Measurements from ENCODE around the gene PLA2G4C.
"Not testable (repeated sequence)": the region's sequence is repeated elsewhere in the genome, so short reads cannot be mapped to it uniquely, and the experiment has no call there.

The PLA2G4C gene

DNA sequence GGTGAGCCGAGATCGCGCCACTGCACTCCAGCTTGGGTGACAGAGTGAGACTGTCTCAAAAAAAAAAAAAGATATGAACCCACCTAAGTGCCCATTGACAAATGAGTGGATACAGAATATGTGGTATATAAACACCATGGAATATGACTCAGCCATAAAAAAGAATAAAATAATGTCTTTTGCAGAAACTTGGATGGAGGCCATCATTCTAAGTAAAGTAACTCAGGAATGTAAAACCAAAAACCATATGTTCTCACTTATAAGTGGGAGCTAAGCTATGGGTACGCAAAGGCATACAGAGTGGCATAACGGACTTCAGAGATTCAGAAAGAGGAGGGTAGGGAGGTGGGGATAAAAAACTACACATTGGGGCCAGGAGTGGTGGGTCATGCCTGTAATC lies 29.5 kb downstream of the PLA2G4C start:
- H3K4me1 ChIP-seq (ENCODE audit: low read length): no peaks in the 10 kb centered on the region
- TF ChIP-seq, protein P1, sequence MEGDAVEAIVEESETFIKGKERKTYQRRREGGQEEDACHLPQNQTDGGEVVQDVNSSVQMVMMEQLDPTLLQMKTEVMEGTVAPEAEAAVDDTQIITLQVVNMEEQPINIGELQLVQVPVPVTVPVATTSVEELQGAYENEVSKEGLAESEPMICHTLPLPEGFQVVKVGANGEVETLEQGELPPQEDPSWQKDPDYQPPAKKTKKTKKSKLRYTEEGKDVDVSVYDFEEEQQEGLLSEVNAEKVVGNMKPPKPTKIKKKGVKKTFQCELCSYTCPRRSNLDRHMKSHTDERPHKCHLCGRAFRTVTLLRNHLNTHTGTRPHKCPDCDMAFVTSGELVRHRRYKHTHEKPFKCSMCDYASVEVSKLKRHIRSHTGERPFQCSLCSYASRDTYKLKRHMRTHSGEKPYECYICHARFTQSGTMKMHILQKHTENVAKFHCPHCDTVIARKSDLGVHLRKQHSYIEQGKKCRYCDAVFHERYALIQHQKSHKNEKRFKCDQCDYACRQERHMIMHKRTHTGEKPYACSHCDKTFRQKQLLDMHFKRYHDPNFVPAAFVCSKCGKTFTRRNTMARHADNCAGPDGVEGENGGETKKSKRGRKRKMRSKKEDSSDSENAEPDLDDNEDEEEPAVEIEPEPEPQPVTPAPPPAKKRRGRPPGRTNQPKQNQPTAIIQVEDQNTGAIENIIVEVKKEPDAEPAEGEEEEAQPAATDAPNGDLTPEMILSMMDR (IDR thresholded peaks at IDR 0.05; ENCODE audit: low read length): no peak
- TF ChIP-seq EZH2phosphoT487 (IDR thresholded peaks at IDR 0.05; ENCODE audit: low read length) (no peak), EZH2 (optimal IDR thresholded peaks at IDR 0.05; ENCODE audit: low read depth, low read length) (no peak)
- H3K4me3 ChIP-seq (ENCODE audit: low read length): no peak overlapping the region

DNA sequence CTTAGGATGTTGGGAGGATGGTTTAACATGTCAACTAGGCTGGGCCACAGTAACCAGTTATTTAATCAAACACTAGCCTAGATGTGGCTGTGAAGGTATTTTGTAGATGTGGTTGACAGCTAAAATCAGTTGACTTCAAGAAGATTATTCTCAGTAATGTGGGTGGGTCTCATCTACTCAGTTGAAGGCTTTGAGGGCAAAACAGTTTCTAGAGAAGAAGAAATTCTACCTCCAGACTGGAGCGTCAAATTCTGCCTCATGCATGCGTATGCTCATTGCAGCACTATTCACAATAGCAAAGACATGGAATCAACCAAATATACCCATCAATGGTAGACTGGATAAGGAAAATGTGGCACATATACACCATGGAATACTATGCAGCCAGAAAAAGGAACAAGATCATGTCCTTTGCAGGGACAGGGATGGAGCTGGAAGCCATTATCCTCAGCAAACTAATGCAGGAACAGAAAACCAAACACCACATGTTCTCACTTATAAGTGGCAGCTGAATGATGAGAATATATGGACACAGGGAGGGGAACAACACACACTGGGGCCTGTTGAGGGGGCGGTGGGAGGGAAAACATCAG lies 40.3 kb downstream of the PLA2G4C start:
- H3K4me1 ChIP-seq (ENCODE audit: low read length); H3F3A ChIP-seq (ENCODE audit: insufficient read depth, low read length); H4K20me1 ChIP-seq (ENCODE audit: insufficient read depth, low read length); H3K4me3 ChIP-seq (ENCODE audit: low read length); H3K27ac ChIP-seq (ENCODE audit: low read length); DNase-seq; H3K27me3 ChIP-seq (replicated peaks; ENCODE audit: insufficient read depth, low read length); H3K9ac ChIP-seq (ENCODE audit: low read length); H3K9me3 ChIP-seq (replicated peaks; ENCODE audit: insufficient read depth, low read length); H2AFZ ChIP-seq (ENCODE audit: low read length); H3K9me2 ChIP-seq (replicated peaks; ENCODE audit: insufficient read depth, low read length); H3K4me2 ChIP-seq (ENCODE audit: low read depth, low read length); H3K36me3 ChIP-seq (replicated peaks; ENCODE audit: insufficient read depth, low read length); H3K79me2 ChIP-seq (ENCODE audit: low read length): not testable (repeated sequence)

More for the DNA sequence above, 29.5 kb downstream of the PLA2G4C start:
- H3K79me2 ChIP-seq (ENCODE audit: low read length): no peaks in the 10 kb centered on the region
- peaks cover 16% of the 10 kb centered on the region for H3K27me3 ChIP-seq (replicated peaks; ENCODE audit: insufficient read depth, low read length)
- no peak overlapping the region for H3K4me2 ChIP-seq (ENCODE audit: low read depth, low read length)
- H3K9ac ChIP-seq (ENCODE audit: low read length): no peak overlapping the region
- DNase-seq: no peak
- H2AFZ ChIP-seq (ENCODE audit: low read length): no peak overlapping the region
- H3K9me3 ChIP-seq (replicated peaks; ENCODE audit: insufficient read depth, low read length): no peaks in the 10 kb centered on the region
- H3K9me2 ChIP-seq (replicated peaks; ENCODE audit: insufficient read depth, low read length): no peaks in the 10 kb centered on the region
- no peaks in the 10 kb centered on the region for H4K20me1 ChIP-seq (ENCODE audit: insufficient read depth, low read length)
- no peaks in the 10 kb centered on the region for H3F3A ChIP-seq (ENCODE audit: insufficient read depth, low read length)
- H3K36me3 ChIP-seq (replicated peaks; ENCODE audit: insufficient read depth, low read length): no peaks in the 10 kb centered on the region
- H3K27ac ChIP-seq (ENCODE audit: low read length): no peak overlapping the region

DNA sequence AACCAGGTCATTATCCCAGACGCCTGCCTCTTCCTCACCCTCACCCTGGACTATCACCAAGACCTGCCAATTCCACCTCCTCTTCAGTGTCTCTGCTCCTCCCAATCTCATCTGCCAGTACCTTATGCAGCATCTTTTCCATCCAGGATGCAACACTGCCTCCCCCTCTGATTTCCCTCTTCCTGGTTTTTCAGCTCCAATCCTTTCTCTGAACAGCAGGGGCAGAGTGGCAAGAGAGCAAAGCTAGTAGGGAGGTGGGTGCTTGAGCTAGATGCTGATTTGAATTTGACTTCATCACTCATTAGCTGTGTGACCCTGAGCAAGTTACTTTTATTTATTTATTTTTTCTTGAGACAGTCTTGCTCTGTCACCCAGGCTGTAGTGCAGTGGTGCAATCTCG lies 41.2 kb downstream of the PLA2G4C start:
- no peaks in the 10 kb centered on the region for H3K9me3 ChIP-seq (replicated peaks; ENCODE audit: insufficient read depth, low read length)
- DNase-seq: no peak
- TF ChIP-seq EZH2phosphoT487 (IDR thresholded peaks at IDR 0.05; ENCODE audit: low read length) (no peak), EZH2 (optimal IDR thresholded peaks at IDR 0.05; ENCODE audit: low read depth, low read length) (no peak)
- TF ChIP-seq, protein P1 (IDR thresholded peaks at IDR 0.05; ENCODE audit: low read length): no peak
- no peak overlapping the region for H3K4me2 ChIP-seq (ENCODE audit: low read depth, low read length)
- H3K79me2 ChIP-seq (ENCODE audit: low read length): no peaks in the 10 kb centered on the region
- no peaks in the 10 kb centered on the region for H3K36me3 ChIP-seq (replicated peaks; ENCODE audit: insufficient read depth, low read length)
- H3K27me3 ChIP-seq (replicated peaks; ENCODE audit: insufficient read depth, low read length): peaks cover 16% of the 10 kb centered on the region
- H3K9me2 ChIP-seq (replicated peaks; ENCODE audit: insufficient read depth, low read length): no peaks in the 10 kb centered on the region
- no peak overlapping the region for H3K27ac ChIP-seq (ENCODE audit: low read length)
- no peaks in the 10 kb centered on the region for H3F3A ChIP-seq (ENCODE audit: insufficient read depth, low read length)
- H4K20me1 ChIP-seq (ENCODE audit: insufficient read depth, low read length): no peaks in the 10 kb centered on the region
- H2AFZ ChIP-seq (ENCODE audit: low read length): no peak overlapping the region
- no peaks in the 10 kb centered on the region for H3K4me1 ChIP-seq (ENCODE audit: low read length)
- H3K9ac ChIP-seq (ENCODE audit: low read length): no peak overlapping the region
- no peak overlapping the region for H3K4me3 ChIP-seq (ENCODE audit: low read length)

DNA sequence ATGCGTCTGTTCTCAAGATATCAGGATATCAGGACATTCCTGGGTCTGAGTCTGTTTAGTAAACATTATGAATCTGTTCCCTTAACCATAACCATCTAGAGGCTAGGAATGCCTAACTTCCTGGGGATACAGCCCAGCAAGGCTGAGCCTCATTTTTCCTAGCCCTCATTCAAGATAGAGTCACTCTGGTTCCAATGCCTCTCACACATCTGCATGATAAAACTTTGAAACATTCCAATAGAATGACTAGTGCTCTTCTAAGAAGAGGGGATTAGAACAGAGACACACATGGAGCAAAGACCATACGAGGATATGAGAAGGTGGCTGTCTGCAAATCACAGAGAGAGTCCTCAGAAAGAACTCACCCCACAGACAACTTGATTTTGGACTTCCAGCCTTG lies 46.1 kb downstream of the PLA2G4C start:
- H3F3A ChIP-seq (ENCODE audit: insufficient read depth, low read length): no peaks in the 10 kb centered on the region
- no peak overlapping the region for H3K27ac ChIP-seq (ENCODE audit: low read length)
- H3K4me1 ChIP-seq (ENCODE audit: low read length): no peaks in the 10 kb centered on the region
- no peaks in the 10 kb centered on the region for H3K36me3 ChIP-seq (replicated peaks; ENCODE audit: insufficient read depth, low read length)
- H3K9me2 ChIP-seq (replicated peaks; ENCODE audit: insufficient read depth, low read length): no peaks in the 10 kb centered on the region
- no peaks in the 10 kb centered on the region for H4K20me1 ChIP-seq (ENCODE audit: insufficient read depth, low read length)
- TF ChIP-seq EZH2phosphoT487 (IDR thresholded peaks at IDR 0.05; ENCODE audit: low read length) (no peak), EZH2 (optimal IDR thresholded peaks at IDR 0.05; ENCODE audit: low read depth, low read length) (no peak)
- TF ChIP-seq, protein P1 (IDR thresholded peaks at IDR 0.05; ENCODE audit: low read length): no peak
- no peaks in the 10 kb centered on the region for H3K79me2 ChIP-seq (ENCODE audit: low read length)
- H3K4me2 ChIP-seq (ENCODE audit: low read depth, low read length): no peak overlapping the region
- no peak for DNase-seq
- peaks cover 38% of the 10 kb centered on the region for H3K27me3 ChIP-seq (replicated peaks; ENCODE audit: insufficient read depth, low read length)
- H3K9me3 ChIP-seq (replicated peaks; ENCODE audit: insufficient read depth, low read length): no peaks in the 10 kb centered on the region
- H3K9ac ChIP-seq (ENCODE audit: low read length): no peak overlapping the region
- H2AFZ ChIP-seq (ENCODE audit: low read length): no peak overlapping the region
- no peak overlapping the region for H3K4me3 ChIP-seq (ENCODE audit: low read length)

All from MM.1S (cell line).